Fibroblast of lung (primary cell): ENCODE measurements around the gene HDAC6. TPM values are rescaled to one million over a fixed set of nuclear protein-coding genes. Genes with fewer than 3 reads are reported as not detected.
A peak's percentile ranks its signal among the peaks of the same experiment; 100 is the strongest.
"Not testable (repeated sequence)": the region's sequence is repeated elsewhere in the genome, so short reads cannot be mapped to it uniquely, and the experiment has no call there.

Source experiments
- DNase-seq, 2 donors: peaks; one replicate each; pipeline versions ENCODE4 v3.0.0 to v3.0.0-alpha.2; 2010; ENCODE audit warnings: low read depth in 2 of 2
- H2AFZ ChIP-seq: 2 replicates; pipeline ENCODE4 v1.5.1; 2012; ENCODE audit warnings: low read length, control low read depth, inconsistent platforms
- H3K27ac ChIP-seq: 2 replicates; pipeline ENCODE4 v1.5.1; 2011; ENCODE audit warnings: low read length, control low read depth; ENCODE audit not compliant: insufficient read depth
- H3K27me3 ChIP-seq: 2 replicates; pipeline ENCODE4 v1.5.1; 2011; ENCODE audit warnings: mild to moderate bottlenecking, low read length; ENCODE audit not compliant: control insufficient read depth, insufficient read depth
- H3K36me3 ChIP-seq: 2 replicates; pipeline ENCODE4 v1.5.1; 2011; ENCODE audit warnings: low read length; ENCODE audit not compliant: control insufficient read depth, insufficient read depth
- H3K4me1 ChIP-seq: 2 replicates; pipeline ENCODE4 v1.5.1; 2011; ENCODE audit warnings: low read length; ENCODE audit not compliant: control insufficient read depth, insufficient read depth; ENCODE audit errors: extremely low read depth
- H3K4me2 ChIP-seq: 2 replicates; pipeline ENCODE4 v1.5.1; 2011; ENCODE audit warnings: low read length, control low read depth; ENCODE audit not compliant: insufficient read depth; ENCODE audit errors: extremely low read depth
- H3K4me3 ChIP-seq, 4 experiments: fragments of 200-600 bp in 1 of 4; sonication (generic) in 1 of 4; replicated peaks in 1 of 4; 2 replicates each; pipeline ENCODE4 v1.5.1; 2011 to 2016; ENCODE audit warnings: low read length in 4 of 4, low read depth in 3 of 4, mild to moderate bottlenecking in 3 of 4, control low read depth in 2 of 4, inconsistent platforms in 1 of 4, mixed read lengths in 1 of 4; ENCODE audit not compliant: insufficient read depth in 1 of 4; ENCODE audit errors: control extremely low read depth in 1 of 4
- H3K79me2 ChIP-seq: 2 replicates; pipeline ENCODE4 v1.5.1; 2012; ENCODE audit warnings: mild to moderate bottlenecking, low read length, inconsistent platforms; ENCODE audit not compliant: control insufficient read depth, insufficient read depth
- H3K9ac ChIP-seq: 2 replicates; pipeline ENCODE4 v1.5.1; 2011; ENCODE audit warnings: mild to moderate bottlenecking, low read length, control low read depth; ENCODE audit not compliant: insufficient read depth
- H3K9me3 ChIP-seq: 2 replicates; pipeline ENCODE4 v1.5.1; 2012; ENCODE audit warnings: low read depth, low read length; ENCODE audit not compliant: control insufficient read depth, insufficient read depth
- H4K20me1 ChIP-seq: 2 replicates; pipeline ENCODE4 v1.5.1; 2011; ENCODE audit warnings: low read length; ENCODE audit not compliant: control insufficient read depth, insufficient read depth; ENCODE audit errors: extremely low read depth
- EZH2 ChIP-seq: IDR thresholded peaks from 2 replicates; pipeline ENCODE4 v1.5.1; 2012; ENCODE audit warnings: low read length, control low read depth, mild to moderate bottlenecking; ENCODE audit errors: missing control alignments
- polyA plus RNA-seq, 2 donors: library from polyadenylated mRNA; depleted of rRNA in 1 of 2; stranded (reverse) in 1 of 2; unstranded in 1 of 2; fragments of >200 nt; gene quantifications; 2 replicates each; pipeline ENCODE4 v1.2.1, GENCODE V29; 2011 to 2012; ENCODE audit warnings: missing spikeins in 1 of 2
- total RNA-seq: library from RNA; depleted of rRNA; stranded (reverse); fragments of >200 nt; gene quantifications from 2 replicates; pipeline ENCODE4 v1.2.1, GENCODE V29; 2014
- TF ChIP-seq, protein P1 (sequence below), 2 donors: IDR thresholded peaks in 1 of 2; conservative IDR thresholded peaks in 1 of 2; 1 replicate in 1 of 2; 2 replicates in 1 of 2; pipeline ENCODE4 v1.5.1; 2011 to 2012; ENCODE audit warnings: low read length in 2 of 2, control low read depth in 1 of 2, inconsistent platforms in 1 of 2, low read depth in 1 of 2, mild to moderate bottlenecking in 1 of 2

Gene HDAC6
- total and polyA plus RNA-seq, 2 donors (not counting 1 experiment from before 2014, with no cell fraction given) = 20.0 to 32.5 TPM

DNA sequence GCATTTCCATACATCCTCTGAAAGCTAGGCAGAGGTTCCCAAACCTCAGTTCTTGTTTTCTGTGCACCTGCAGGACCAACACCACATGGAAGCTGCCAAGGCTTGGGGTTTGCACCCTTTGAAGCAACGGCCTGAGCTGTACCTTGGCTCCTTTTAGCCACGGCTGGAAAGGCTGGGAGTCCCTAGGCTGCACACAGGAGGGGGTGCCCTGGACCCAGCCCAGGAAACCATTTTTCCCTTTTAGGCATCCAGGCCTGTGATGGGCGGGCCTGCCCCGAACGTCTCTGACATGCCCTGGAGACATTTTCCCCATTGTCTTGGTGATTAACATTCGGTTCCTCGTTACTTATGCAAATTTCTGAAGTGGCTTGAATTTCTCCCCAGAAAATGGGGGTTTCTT lies 51.0 kb downstream of the HDAC6 start:
- no peak overlapping the region for H2AFZ ChIP-seq

DNA sequence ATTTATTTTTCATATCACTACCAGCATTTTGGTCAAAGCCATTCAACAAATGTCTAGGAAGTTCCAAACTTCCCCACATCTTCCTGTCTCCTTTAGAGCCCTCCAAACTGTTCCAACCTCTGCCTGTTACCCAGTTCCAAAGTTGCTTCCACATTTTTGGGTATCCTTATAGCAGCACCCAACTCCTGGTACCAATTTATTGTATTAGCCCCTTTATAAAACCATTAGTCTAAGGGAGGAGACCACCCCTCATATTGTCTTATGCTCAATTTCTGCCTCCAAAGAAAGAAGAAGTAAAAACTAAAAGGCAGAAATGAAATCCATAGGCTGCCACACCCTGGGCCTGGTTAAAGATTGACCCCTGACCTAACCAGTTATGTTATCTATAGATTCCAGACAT lies 51.6 kb downstream of the HDAC6 start:
- H3K4me3 ChIP-seq, H3K27ac ChIP-seq, H3K9ac ChIP-seq, H3K9me3 ChIP-seq, H3K4me1 ChIP-seq, H3K79me2 ChIP-seq, H3K36me3 ChIP-seq, H3K4me2 ChIP-seq, DNase-seq, H2AFZ ChIP-seq, H3K27me3 ChIP-seq, H4K20me1 ChIP-seq: not testable (repeated sequence)

More for the DNA sequence above, 51.0 kb downstream of the HDAC6 start:
- no peaks in the 10 kb centered on the region for H3K27me3 ChIP-seq
- no peak overlapping the region for H3K9ac ChIP-seq
- no peak overlapping the region for H3K27ac ChIP-seq
- H3K4me1 ChIP-seq = no peaks in the 10 kb centered on the region
- no peak overlapping the region for H3K4me3 ChIP-seq
- H3K9me3 ChIP-seq = no peaks in the 10 kb centered on the region
- DNase-seq = no peak
- TF ChIP-seq, protein P1, sequence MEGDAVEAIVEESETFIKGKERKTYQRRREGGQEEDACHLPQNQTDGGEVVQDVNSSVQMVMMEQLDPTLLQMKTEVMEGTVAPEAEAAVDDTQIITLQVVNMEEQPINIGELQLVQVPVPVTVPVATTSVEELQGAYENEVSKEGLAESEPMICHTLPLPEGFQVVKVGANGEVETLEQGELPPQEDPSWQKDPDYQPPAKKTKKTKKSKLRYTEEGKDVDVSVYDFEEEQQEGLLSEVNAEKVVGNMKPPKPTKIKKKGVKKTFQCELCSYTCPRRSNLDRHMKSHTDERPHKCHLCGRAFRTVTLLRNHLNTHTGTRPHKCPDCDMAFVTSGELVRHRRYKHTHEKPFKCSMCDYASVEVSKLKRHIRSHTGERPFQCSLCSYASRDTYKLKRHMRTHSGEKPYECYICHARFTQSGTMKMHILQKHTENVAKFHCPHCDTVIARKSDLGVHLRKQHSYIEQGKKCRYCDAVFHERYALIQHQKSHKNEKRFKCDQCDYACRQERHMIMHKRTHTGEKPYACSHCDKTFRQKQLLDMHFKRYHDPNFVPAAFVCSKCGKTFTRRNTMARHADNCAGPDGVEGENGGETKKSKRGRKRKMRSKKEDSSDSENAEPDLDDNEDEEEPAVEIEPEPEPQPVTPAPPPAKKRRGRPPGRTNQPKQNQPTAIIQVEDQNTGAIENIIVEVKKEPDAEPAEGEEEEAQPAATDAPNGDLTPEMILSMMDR (conservative IDR thresholded peaks at IDR 0.05 in 1 of 2, IDR thresholded peaks at IDR 0.05 in 1 of 2; ENCODE audit: low read depth in 1 of 2, low read length in 2 of 2) = no peak
- no peak for TF ChIP-seq EZH2
- H3K79me2 ChIP-seq = no peaks in the 10 kb centered on the region
- no peaks in the 10 kb centered on the region for H4K20me1 ChIP-seq
- no peak overlapping the region for H3K4me2 ChIP-seq
- no peaks in the 10 kb centered on the region for H3K36me3 ChIP-seq

DNA sequence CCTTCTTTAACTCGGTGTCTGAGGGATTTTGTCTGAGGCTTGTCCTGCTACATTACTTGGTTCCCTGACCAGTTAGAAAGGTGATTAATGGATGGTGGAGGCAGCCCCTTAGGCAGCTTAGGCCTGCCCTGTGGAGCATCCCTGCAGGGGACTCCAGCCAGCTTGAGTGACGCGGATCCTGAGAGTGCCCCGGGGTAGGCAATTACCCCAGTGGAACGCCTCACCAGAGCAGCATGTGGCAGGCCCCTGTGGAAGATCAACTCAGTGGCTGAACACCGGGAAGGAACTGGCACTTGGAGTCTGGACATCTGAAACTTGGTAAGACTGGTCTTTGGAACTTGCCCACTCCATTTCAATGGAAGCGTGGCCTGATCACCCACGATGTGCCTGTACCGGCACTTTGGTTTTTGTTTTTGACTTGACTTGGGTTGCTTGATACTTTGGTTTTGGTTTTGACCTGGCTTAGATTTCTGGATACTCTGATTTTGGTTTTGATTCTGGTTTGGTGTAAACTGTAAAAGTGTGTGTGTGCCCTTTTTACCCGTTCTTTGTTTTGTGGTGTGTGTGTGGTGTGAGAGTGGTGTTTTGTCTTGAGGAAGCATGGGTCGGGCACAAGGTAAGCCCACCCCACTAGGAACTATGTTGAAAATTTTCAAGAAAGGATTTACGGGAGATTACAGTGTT lies 52.4 kb downstream of the HDAC6 start:
- H3K4me2 ChIP-seq, H3K79me2 ChIP-seq, H3K4me3 ChIP-seq, H3K36me3 ChIP-seq, H3K9ac ChIP-seq, H3K4me1 ChIP-seq, H3K9me3 ChIP-seq, H3K27me3 ChIP-seq, H4K20me1 ChIP-seq, DNase-seq, H2AFZ ChIP-seq, H3K27ac ChIP-seq: not testable (repeated sequence)

DNA sequence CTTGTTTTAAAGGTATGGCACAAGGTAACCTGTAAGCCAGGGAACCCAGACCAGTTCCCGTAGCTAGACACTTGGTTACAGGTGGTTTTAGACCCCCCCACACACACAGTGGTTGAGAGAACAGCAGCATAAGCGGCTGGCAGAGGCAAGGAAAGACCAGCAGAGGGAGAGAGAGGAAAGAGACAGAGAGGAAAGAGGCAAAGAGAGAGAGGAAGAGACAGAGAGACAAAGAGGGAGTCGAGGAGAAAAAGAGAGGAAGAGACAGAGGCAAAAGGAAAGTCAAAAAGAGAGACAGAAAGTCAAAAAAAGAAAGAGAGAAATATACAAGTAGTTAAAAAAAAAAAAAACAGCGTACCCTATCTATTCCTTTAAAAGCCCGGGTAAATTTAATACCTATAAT lies 53.0 kb downstream of the HDAC6 start:
- H3K4me2 ChIP-seq = no peak overlapping the region
- H3K4me3 ChIP-seq = no peak overlapping the region
- no peaks in the 10 kb centered on the region for H3K27me3 ChIP-seq
- no peak overlapping the region for H3K27ac ChIP-seq
- no peaks in the 10 kb centered on the region for H4K20me1 ChIP-seq
- H3K36me3 ChIP-seq = no peaks in the 10 kb centered on the region
- no peaks in the 10 kb centered on the region for H3K4me1 ChIP-seq
- DNase-seq = peak in 1 of 2 donors; percentile 1
- H2AFZ ChIP-seq = no peak overlapping the region
- TF ChIP-seq, protein P1 (conservative IDR thresholded peaks at IDR 0.05 in 1 of 2, IDR thresholded peaks at IDR 0.05 in 1 of 2; ENCODE audit: low read depth in 1 of 2, low read length in 2 of 2) = peak; percentile 20 to 22
- TF ChIP-seq EZH2 = no peak
- H3K79me2 ChIP-seq = no peaks in the 10 kb centered on the region
- no peaks in the 10 kb centered on the region for H3K9me3 ChIP-seq
- H3K9ac ChIP-seq = no peak overlapping the region
